ENCODE measurements around the gene CELSR1.
"Not testable (repeated sequence)": the region's sequence is repeated elsewhere in the genome, so short reads cannot be mapped to it uniquely, and the experiment has no call there.

The CELSR1 gene

GRCh38 chr22:46473896-46474557 lies 63.4 kb downstream of the CELSR1 start:
- no peak for DNase-seq

- no peak for DNase-seq
These were observed 64.2 kb downstream of the CELSR1 start for GRCh38 chr22:46473021-46473779.

- DNase-seq = no peak
These were observed 64.8 kb downstream of the CELSR1 start for GRCh38 chr22:46472722-46473016.

GRCh38 chr22:46471901-46472721 lies 65.3 kb downstream of the CELSR1 start:
- DNase-seq = no peak

- not testable (repeated sequence) for DNase-seq
These were observed 66.1 kb downstream of the CELSR1 start for GRCh38 chr22:46471330-46471729.

- DNase-seq = no peak
These were observed 67.7 kb downstream of the CELSR1 start for GRCh38 chr22:46469711-46470110.

- no peak for DNase-seq
These were observed 70.4 kb downstream of the CELSR1 start for GRCh38 chr22:46467006-46467405.

GRCh38 chr22:46466255-46466676 lies 71.2 kb downstream of the CELSR1 start:
- DNase-seq = no peak

- no peak for DNase-seq
These were observed 71.6 kb downstream of the CELSR1 start for GRCh38 chr22:46465793-46466192.

- no peak for DNase-seq
These were observed 72.1 kb downstream of the CELSR1 start for GRCh38 chr22:46465345-46465720.

- DNase-seq = no peak
These were observed 72.6 kb downstream of the CELSR1 start for GRCh38 chr22:46464701-46465344.

GRCh38 chr22:46464296-46464695 lies 73.1 kb downstream of the CELSR1 start:
- no peak for DNase-seq

- DNase-seq = no peak
These were observed 73.8 kb downstream of the CELSR1 start for GRCh38 chr22:46463435-46464227.

- DNase-seq = no peak
These were observed 74.6 kb downstream of the CELSR1 start for GRCh38 chr22:46462726-46463371.

- no peak for DNase-seq
These were observed 75.7 kb downstream of the CELSR1 start for GRCh38 chr22:46461566-46462180.

GRCh38 chr22:46460857-46461256 lies 76.6 kb downstream of the CELSR1 start:
- DNase-seq = no peak

GRCh38 chr22:46459347-46460065 lies 77.9 kb downstream of the CELSR1 start:
- DNase-seq = no peak

GRCh38 chr22:46458525-46458924 lies 78.9 kb downstream of the CELSR1 start:
- no peak for DNase-seq

GRCh38 chr22:46457502-46458488 lies 79.6 kb downstream of the CELSR1 start:
- no peak for DNase-seq

- no peak for DNase-seq
These were observed 80.6 kb downstream of the CELSR1 start for GRCh38 chr22:46456818-46457163.

Data from stimulated activated CD4-positive, alpha-beta T cell treated with anti-CD3 and anti-CD28 coated beads, Interleukin-15, amount 100 ng/mL, for 24 hours (primary cell).